Upper lobe of right lung (tissue), 1 donor: Measurements from ENCODE around the gene PTPRN2. TPM values are rescaled to one million over a fixed set of nuclear protein-coding genes. Genes with fewer than 3 reads are reported as not detected.

Experiments
- ATAC-seq: fragments of 200-7000 bp; cut with Tn5 transposase; one replicate; pipeline ENCODE4 v1.9.1; 2020; ENCODE audit warnings: mild to moderate bottlenecking, moderate library complexity
- DNase-seq: peaks from one replicate; pipeline ENCODE4 v3.0.0-alpha.2; 2020
- H3K27ac ChIP-seq: fragments of 200-600 bp; one replicate; pipeline ENCODE4 v1.8.0; 2022
- H3K27me3 ChIP-seq: fragments of 200-600 bp; one replicate; pipeline ENCODE4 v1.8.0; 2022; ENCODE audit warnings: mild to moderate bottlenecking
- H3K36me3 ChIP-seq: fragments of 200-600 bp; one replicate; pipeline ENCODE4 v1.8.0; 2022
- H3K4me1 ChIP-seq: fragments of 200-600 bp; one replicate; pipeline ENCODE4 v1.8.0; 2022
- H3K4me3 ChIP-seq: fragments of 200-600 bp; one replicate; pipeline ENCODE4 v1.8.0; 2022; ENCODE audit warnings: mild to moderate bottlenecking
- H3K9me3 ChIP-seq: fragments of 200-600 bp; one replicate; pipeline ENCODE4 v1.8.0; 2022
- CTCF ChIP-seq: fragments of 200-600 bp; IDR thresholded peaks from one replicate; pipeline ENCODE4 v1.8.0; 2022; ENCODE audit warnings: antibody characterized with exemption
- intact Hi-C: fragments of 100-400 bp; cut with DNase I; formaldehyde crosslinking; loops from one replicate; pipeline ENCODE4 v1.11.0; 2022
- total RNA-seq: library from RNA; stranded (reverse); fragmentation: NEBNext Ultra II Directional; extraction: Animal tissue kit (Norgen Biotek cat#: 25700); gene quantifications from one replicate; pipeline ENCODE4 v1.2.1, GENCODE V29; 2021
- donor health status: DM: no; HTN: yes; CAD: no; lungs with severe emphysema.

The PTPRN2 gene
- total RNA-seq, 1 donor from 2014 or later = 4.9 TPM

GRCh38 chr7:158316466-158317031 lies 271.1 kb downstream of the PTPRN2 start:
- intact Hi-C loops = no loop called here
- no peak for ATAC-seq
- H3K36me3 ChIP-seq = no peaks in the 10 kb centered on the region
- H3K4me3 ChIP-seq = no peak overlapping the region
- no peaks in the 10 kb centered on the region for H3K9me3 ChIP-seq
- H3K4me1 ChIP-seq = no peaks in the 10 kb centered on the region
- no peak for DNase-seq
- H3K27me3 ChIP-seq = peaks cover 5% of the 10 kb centered on the region
- no peak for TF ChIP-seq CTCF
- H3K27ac ChIP-seq = no peak overlapping the region

- ATAC-seq = no peak
- no peak for DNase-seq
- Histone ChIP-seq H3K27me3 (peaks cover 5% of the 10 kb centered on the region), H3K9me3 (no peaks in the 10 kb centered on the region), H3K4me3 (no peak overlapping the region), H3K27ac (no peak overlapping the region), H3K36me3 (no peaks in the 10 kb centered on the region), H3K4me1 (no peaks in the 10 kb centered on the region)
- intact Hi-C loops = no loop called here
- TF ChIP-seq CTCF = no peak
These were observed 271.7 kb downstream of the PTPRN2 start for GRCh38 chr7:158315881-158316280.

- TF ChIP-seq CTCF = no peak
- Histone ChIP-seq H3K4me1 (no peaks in the 10 kb centered on the region), H3K36me3 (no peaks in the 10 kb centered on the region), H3K27ac (no peak overlapping the region), H3K9me3 (no peaks in the 10 kb centered on the region), H3K4me3 (no peak overlapping the region), H3K27me3 (peaks cover 5% of the 10 kb centered on the region)
- ATAC-seq (no peak), DNase-seq (no peak)
- intact Hi-C loops = no loop called here
These were observed 272.3 kb downstream of the PTPRN2 start for GRCh38 chr7:158315326-158315725.

- no peak overlapping the region for H3K4me3 ChIP-seq
- ATAC-seq = no peak
- no peak for TF ChIP-seq CTCF
- no peaks in the 10 kb centered on the region for H3K36me3 ChIP-seq
- intact Hi-C loops = no loop called here
- H3K27me3 ChIP-seq = peaks cover 5% of the 10 kb centered on the region
- no peaks in the 10 kb centered on the region for H3K9me3 ChIP-seq
- H3K27ac ChIP-seq = no peak overlapping the region
- no peak for DNase-seq
- H3K4me1 ChIP-seq = no peaks in the 10 kb centered on the region
These were observed 273.2 kb downstream of the PTPRN2 start for GRCh38 chr7:158314394-158314793.

GRCh38 chr7:158313931-158314330 lies 273.7 kb downstream of the PTPRN2 start:
- intact Hi-C loops = no loop called here

More at GRCh38 chr7:158313931-158314330, 273.7 kb downstream of the PTPRN2 start:
- Histone ChIP-seq H3K4me1 (no peaks in the 10 kb centered on the region), H3K27ac (no peak overlapping the region), H3K27me3 (peaks cover 5% of the 10 kb centered on the region), H3K36me3 (no peaks in the 10 kb centered on the region), H3K4me3 (no peak overlapping the region), H3K9me3 (no peaks in the 10 kb centered on the region)
- ATAC-seq (no peak), DNase-seq (no peak)
- TF ChIP-seq CTCF = no peak
